ENCODE measurements around the gene PHF3. TPM values are rescaled to one million over a fixed set of nuclear protein-coding genes. Genes with fewer than 3 reads are reported as not detected.
A peak's percentile ranks its signal among the peaks of the same experiment; 100 is the strongest.

PHF3 gene
- total RNA-seq, 2 experiments from 2014 or later = 45.8 to 47.6 TPM

DNA sequence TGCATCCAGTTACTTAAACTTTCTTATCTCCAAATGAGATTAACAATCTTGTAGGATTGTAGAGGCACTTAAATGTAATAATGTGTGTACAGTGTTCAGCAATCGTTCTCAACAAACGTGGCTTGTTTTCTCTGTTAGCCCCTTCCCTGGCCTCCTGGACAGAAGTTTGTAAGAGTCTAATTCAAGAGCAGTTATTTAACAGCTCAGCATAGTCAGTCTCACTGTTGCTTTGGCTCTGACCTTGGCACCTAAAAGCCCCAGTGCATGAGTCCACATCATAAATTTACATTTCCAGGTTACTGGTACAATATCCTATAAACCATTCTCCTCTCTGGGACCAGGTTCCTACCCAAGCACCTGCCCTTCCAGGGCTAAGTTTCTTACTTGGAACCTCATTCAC is 11.5 kb upstream of the PHF3 start:
- Mint-ChIP-seq H3K27ac (no peak overlapping the region), H3K4me3 (no peak overlapping the region), H3K9me3 (no peaks in the 10 kb centered on the region), H3K36me3 (ENCODE audit: low read depth) (no peaks in the 10 kb centered on the region), H3K27me3 (ENCODE audit: low read depth) (peaks cover 5% of the 10 kb centered on the region), H3K4me1 (ENCODE audit: low read depth) (no peaks in the 10 kb centered on the region)
- intact Hi-C loops (cut with micrococcal nuclease) = no loop called here
- CTCF ChIA-PET = no interaction called here
- DNase-seq = no peak

GRCh38 chr6:63630466-63630865 is 5.1 kb upstream of the PHF3 start:
- Mint-ChIP-seq H3K4me3 (no peak overlapping the region), H3K27ac (no peak overlapping the region), H3K27me3 (ENCODE audit: low read depth) (no peaks in the 10 kb centered on the region), H3K9me3 (no peaks in the 10 kb centered on the region), H3K4me1 (ENCODE audit: low read depth) (peaks cover 7% of the 10 kb centered on the region), H3K36me3 (ENCODE audit: low read depth) (no peaks in the 10 kb centered on the region)
- DNase-seq = no peak
- CTCF ChIA-PET = no interaction called here
- intact Hi-C loops (cut with micrococcal nuclease) = no loop called here

DNA sequence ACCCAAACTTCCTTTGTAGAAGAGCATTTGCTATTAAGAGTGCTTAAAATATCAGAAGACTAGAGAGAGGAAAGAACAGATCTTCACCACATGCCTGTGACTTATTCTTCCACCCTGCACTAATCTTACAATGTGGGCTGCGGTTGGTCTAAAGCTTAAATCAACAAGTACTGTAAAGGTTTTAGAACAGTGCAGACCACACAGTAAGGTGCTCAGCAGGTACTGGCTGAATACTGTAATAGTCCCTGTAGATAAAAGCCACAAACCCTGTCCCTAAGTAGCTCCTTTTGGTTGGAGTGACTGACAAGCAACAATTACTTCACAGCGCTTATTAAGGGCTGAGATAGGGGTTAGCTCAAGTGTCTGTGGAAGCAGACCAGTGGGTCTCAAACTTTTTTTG is 972 bp upstream of the PHF3 start:
- intact Hi-C loops (cut with micrococcal nuclease) = loop anchor here (1.0 kb wide), 3 partner anchors 10 to 62 kb away; partner anchors contain the start of genes LOC128125822 and PTP4A1
- no peaks in the 10 kb centered on the region for H3K27me3 Mint-ChIP-seq (ENCODE audit: low read depth)

DNA sequence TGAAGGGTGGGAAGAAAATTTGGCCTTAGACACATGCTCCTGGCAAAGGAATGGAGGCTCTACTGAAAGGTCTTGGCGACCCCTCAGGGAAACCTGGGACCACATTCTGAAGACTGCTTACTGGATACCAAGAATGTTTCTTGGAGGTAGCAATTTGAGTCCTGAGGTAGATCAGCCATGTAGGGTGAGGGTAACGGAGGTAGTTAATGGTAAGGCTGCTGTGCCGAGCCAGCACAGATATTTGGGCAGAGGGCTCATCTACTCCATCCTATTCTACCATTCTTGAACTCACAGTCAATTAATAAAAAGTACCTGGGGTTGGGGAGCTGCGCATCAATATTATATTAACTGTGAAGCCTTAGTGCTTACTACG is 401 bp upstream of the PHF3 start:
- peaks cover 32% of the 10 kb centered on the region for H3K4me1 Mint-ChIP-seq (ENCODE audit: low read depth)
- peak overlapping the region; percentile 90 for H3K27ac Mint-ChIP-seq
- H3K27me3 Mint-ChIP-seq (ENCODE audit: low read depth) = no peaks in the 10 kb centered on the region
- peak; percentile 8 for DNase-seq
- H3K4me3 Mint-ChIP-seq = peak overlapping the region; percentile 86
- CTCF ChIA-PET = interaction anchor here (1.2 to 1.8 kb wide), 6 partner anchors 8 to 62 kb away, joined by 3 to 15 read pairs (median 4); no protein-coding TSS in a partner anchor
- no peaks in the 10 kb centered on the region for H3K9me3 Mint-ChIP-seq
- peaks cover 3% of the 10 kb centered on the region for H3K36me3 Mint-ChIP-seq (ENCODE audit: low read depth)
- intact Hi-C loops (cut with micrococcal nuclease) = loop anchor here (1.0 kb wide), 3 partner anchors 9 to 63 kb away; partner anchors contain the start of genes LOC128125822 and PTP4A1

More for the DNA sequence above, 972 bp upstream of the PHF3 start:
- H3K9me3 Mint-ChIP-seq = no peaks in the 10 kb centered on the region
- no peak for DNase-seq
- CTCF ChIA-PET = interaction anchor here (1.2 to 1.8 kb wide), 5 partner anchors 34 to 61 kb away, joined by 3 to 15 read pairs (median 5); no protein-coding TSS in a partner anchor
- peak overlapping the region; percentile 90 for H3K27ac Mint-ChIP-seq
- peak overlapping the region; percentile 86 for H3K4me3 Mint-ChIP-seq
- peaks cover 27% of the 10 kb centered on the region for H3K4me1 Mint-ChIP-seq (ENCODE audit: low read depth)
- H3K36me3 Mint-ChIP-seq (ENCODE audit: low read depth) = peaks cover 3% of the 10 kb centered on the region

GRCh38 chr6:63636518-63637021 is 968 bp downstream of the PHF3 start:
- Mint-ChIP-seq H3K27me3 (ENCODE audit: low read depth) (no peaks in the 10 kb centered on the region), H3K4me3 (peak overlapping the region; percentile 95), H3K9me3 (no peaks in the 10 kb centered on the region), H3K4me1 (ENCODE audit: low read depth) (peaks cover 44% of the 10 kb centered on the region), H3K36me3 (ENCODE audit: low read depth) (peaks cover 3% of the 10 kb centered on the region), H3K27ac (peak overlapping the region; percentile 92)
- CTCF ChIA-PET = interaction anchor here (0.6 to 1.4 kb wide), 4 partner anchors 9 to 69 kb away, joined by 3 to 8 read pairs (median 4); no protein-coding TSS in a partner anchor
- peak; percentile 79 for DNase-seq
- intact Hi-C loops (cut with micrococcal nuclease) = loop anchor here (2.0 kb wide), 2 partner anchors 18 to 40 kb away; no protein-coding TSS in a partner anchor

- intact Hi-C loops (cut with micrococcal nuclease) = loop anchor here (2.0 kb wide), 2 partner anchors 17 to 39 kb away; no protein-coding TSS in a partner anchor
- Mint-ChIP-seq H3K4me3 (peak overlapping the region; percentile 52), H3K9me3 (no peaks in the 10 kb centered on the region), H3K36me3 (ENCODE audit: low read depth) (peaks cover 3% of the 10 kb centered on the region), H3K4me1 (ENCODE audit: low read depth) (peaks cover 49% of the 10 kb centered on the region), H3K27ac (no peak overlapping the region), H3K27me3 (ENCODE audit: low read depth) (no peaks in the 10 kb centered on the region)
- CTCF ChIA-PET = interaction anchor here (1.1 to 1.2 kb wide), 2 partner anchors 63 to 65 kb away, joined by 3 read pairs; no protein-coding TSS in a partner anchor
- DNase-seq = no peak
These were observed 2.4 kb downstream of the PHF3 start for GRCh38 chr6:63637865-63638445.

- H3K36me3 Mint-ChIP-seq (ENCODE audit: low read depth) = peaks cover 3% of the 10 kb centered on the region
- intact Hi-C loops (cut with micrococcal nuclease) = no loop called here
- H3K4me1 Mint-ChIP-seq (ENCODE audit: low read depth) = peaks cover 65% of the 10 kb centered on the region
- H3K9me3 Mint-ChIP-seq = no peaks in the 10 kb centered on the region
- CTCF ChIA-PET = no interaction called here
- DNase-seq = no peak
- peak overlapping the region; percentile 18 for H3K4me3 Mint-ChIP-seq
- no peaks in the 10 kb centered on the region for H3K27me3 Mint-ChIP-seq (ENCODE audit: low read depth)
- H3K27ac Mint-ChIP-seq = no peak overlapping the region
These were observed 4.5 kb downstream of the PHF3 start for GRCh38 chr6:63640062-63640461.

GRCh38 chr6:63643862-63644261 is 8.3 kb downstream of the PHF3 start:
- intact Hi-C loops (cut with micrococcal nuclease) = loop anchor here (1.0 to 2.0 kb wide), 2 partner anchors 9 to 13 kb away; partner anchors contain the start of gene PHF3
- Mint-ChIP-seq H3K36me3 (ENCODE audit: low read depth) (peaks cover 4% of the 10 kb centered on the region), H3K27me3 (ENCODE audit: low read depth) (no peaks in the 10 kb centered on the region), H3K9me3 (no peaks in the 10 kb centered on the region), H3K4me3 (no peak overlapping the region), H3K4me1 (ENCODE audit: low read depth) (peaks cover 66% of the 10 kb centered on the region), H3K27ac (no peak overlapping the region)
- DNase-seq = no peak
- CTCF ChIA-PET = no interaction called here

DNA sequence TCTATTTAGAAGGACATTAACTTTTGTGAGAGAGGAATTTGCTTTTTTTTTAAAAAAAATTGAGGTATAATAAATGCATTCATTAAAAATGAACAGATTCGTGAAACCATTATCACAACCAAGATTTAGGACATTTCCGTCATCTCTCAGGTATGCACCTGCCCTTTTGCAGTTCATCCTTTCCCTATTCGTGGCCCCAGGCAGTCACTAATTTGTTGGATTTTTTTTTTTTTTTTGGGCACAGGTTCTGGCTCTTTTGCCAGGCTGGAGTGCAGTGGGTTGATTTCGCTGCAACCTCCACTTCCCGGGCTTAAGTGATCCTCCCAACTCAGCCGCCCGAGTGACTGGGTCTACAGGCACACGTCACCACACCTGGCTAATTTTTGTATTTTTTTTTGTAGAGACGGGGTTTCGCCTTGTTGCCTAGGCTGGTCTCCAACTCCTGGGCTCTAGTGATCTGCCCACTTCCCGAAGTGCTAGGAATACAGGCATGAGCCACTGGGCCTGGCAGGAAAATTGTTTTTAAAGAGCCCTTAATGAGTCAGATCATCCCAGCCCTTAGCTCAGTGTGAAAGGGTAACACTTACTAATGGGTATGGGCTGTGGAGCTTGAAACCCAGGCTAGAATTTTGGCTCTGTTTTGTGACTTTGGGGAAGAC is 9.2 kb downstream of the PHF3 start:
- intact Hi-C loops (cut with micrococcal nuclease) = loop anchor here (1.0 kb wide), 1 partner anchor 9 kb away; the partner anchor contains the start of gene PHF3

DNA sequence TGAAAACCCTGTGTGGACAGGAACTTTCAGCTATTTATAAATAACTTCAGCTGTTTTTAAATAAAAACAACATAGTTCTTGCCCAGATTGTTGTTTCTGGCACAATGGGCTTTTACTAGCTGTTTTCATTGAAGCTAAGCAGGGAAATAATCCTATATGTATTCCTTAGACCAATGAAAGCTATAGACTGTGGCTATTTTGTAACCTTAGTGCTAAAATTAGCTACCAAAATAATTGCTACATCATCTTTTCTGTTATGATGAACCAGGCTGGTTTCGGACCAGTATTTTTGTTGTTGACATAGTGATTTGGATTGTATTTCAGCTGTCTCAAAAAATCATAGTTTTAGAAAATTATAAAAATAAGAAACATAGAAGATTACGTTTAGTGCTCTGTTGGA is 13.7 kb downstream of the PHF3 start:
- no peak for DNase-seq
- Mint-ChIP-seq H3K4me3 (no peak overlapping the region), H3K27me3 (ENCODE audit: low read depth) (no peaks in the 10 kb centered on the region), H3K36me3 (ENCODE audit: low read depth) (peaks cover 23% of the 10 kb centered on the region), H3K9me3 (peaks cover 3% of the 10 kb centered on the region), H3K27ac (no peak overlapping the region), H3K4me1 (ENCODE audit: low read depth) (peaks cover 63% of the 10 kb centered on the region)
- intact Hi-C loops (cut with micrococcal nuclease) = no loop called here
- CTCF ChIA-PET = interaction anchor here (1.3 kb wide), 1 partner anchor 14 kb away, joined by 3 read pairs; no protein-coding TSS in a partner anchor

More for the DNA sequence above, 9.2 kb downstream of the PHF3 start:
- Mint-ChIP-seq H3K9me3 (no peaks in the 10 kb centered on the region), H3K4me1 (ENCODE audit: low read depth) (peaks cover 61% of the 10 kb centered on the region), H3K27me3 (ENCODE audit: low read depth) (no peaks in the 10 kb centered on the region), H3K36me3 (ENCODE audit: low read depth) (peaks cover 4% of the 10 kb centered on the region), H3K4me3 (no peak overlapping the region), H3K27ac (no peak overlapping the region)
- CTCF ChIA-PET = no interaction called here
- no peak for DNase-seq

DNA sequence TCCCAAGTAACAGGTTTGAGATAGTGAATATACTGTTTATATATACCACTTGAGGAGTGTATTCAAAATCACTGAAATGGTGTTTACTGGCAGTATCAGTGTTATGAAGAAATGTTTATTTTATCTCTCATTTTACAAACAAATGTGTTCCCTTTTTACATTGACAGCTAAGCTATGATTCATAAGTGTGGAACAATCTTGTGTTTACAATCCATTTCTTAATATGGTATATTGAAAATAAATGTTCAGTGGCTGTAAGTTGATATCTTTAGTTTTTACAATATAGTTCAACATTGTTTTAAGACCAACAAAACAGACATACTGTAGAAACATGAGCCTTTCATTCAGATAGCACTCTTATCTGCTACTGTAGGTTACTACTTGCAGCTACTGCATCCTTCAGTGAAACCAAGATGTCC is 14.3 kb downstream of the PHF3 start:
- Mint-ChIP-seq H3K27me3 (ENCODE audit: low read depth) (no peaks in the 10 kb centered on the region), H3K9me3 (peaks cover 3% of the 10 kb centered on the region), H3K4me3 (no peak overlapping the region), H3K4me1 (ENCODE audit: low read depth) (peaks cover 62% of the 10 kb centered on the region), H3K36me3 (ENCODE audit: low read depth) (peaks cover 23% of the 10 kb centered on the region), H3K27ac (no peak overlapping the region)
- no peak for DNase-seq
- intact Hi-C loops (cut with micrococcal nuclease) = no loop called here
- CTCF ChIA-PET = interaction anchor here (1.3 kb wide), 1 partner anchor 14 kb away, joined by 3 read pairs; no protein-coding TSS in a partner anchor

GRCh38 chr6:63652980-63653379 is 17.4 kb downstream of the PHF3 start:
- Mint-ChIP-seq H3K9me3 (peaks cover 3% of the 10 kb centered on the region), H3K27ac (no peak overlapping the region), H3K27me3 (ENCODE audit: low read depth) (no peaks in the 10 kb centered on the region), H3K4me3 (no peak overlapping the region), H3K4me1 (ENCODE audit: low read depth) (peaks cover 74% of the 10 kb centered on the region), H3K36me3 (ENCODE audit: low read depth) (peaks cover 23% of the 10 kb centered on the region)
- CTCF ChIA-PET = interaction anchor here (1.0 kb wide), 1 partner anchor 46 kb away, joined by 3 read pairs; no protein-coding TSS in a partner anchor
- DNase-seq = no peak
- intact Hi-C loops (cut with micrococcal nuclease) = no loop called here

Measured in activated naive CD4-positive, alpha-beta T cell treated with anti-CD3 and anti-CD28 coated beads for 36 hours (primary cell).